D721Med (cell line): Measurements from ENCODE around the gene ZFAND3.

Source experiments
- DNase-seq: peaks from one replicate; pipeline ENCODE4 v3.0.0; 2011; ENCODE audit warnings: low spot score; ENCODE audit not compliant: insufficient read length
- FAIRE-seq: peaks from 2 replicates; lab custom pipeline; 2011; peaks lifted over from hg19 to GRCh38; lab: Jason Lieb, UNC
- TF ChIP-seq, protein P1 (sequence below): IDR thresholded peaks from 2 replicates; pipeline ENCODE4 v1.5.1; 2012; ENCODE audit warnings: mild to moderate bottlenecking, control low read depth; ENCODE audit not compliant: insufficient read depth; ENCODE audit errors: missing control alignments

ZFAND3 gene

GRCh38 chr6:38091613-38092012 is 272.1 kb downstream of the ZFAND3 start:
- FAIRE-seq (peak; percentile 74), DNase-seq (no peak)
- TF ChIP-seq, protein P1, sequence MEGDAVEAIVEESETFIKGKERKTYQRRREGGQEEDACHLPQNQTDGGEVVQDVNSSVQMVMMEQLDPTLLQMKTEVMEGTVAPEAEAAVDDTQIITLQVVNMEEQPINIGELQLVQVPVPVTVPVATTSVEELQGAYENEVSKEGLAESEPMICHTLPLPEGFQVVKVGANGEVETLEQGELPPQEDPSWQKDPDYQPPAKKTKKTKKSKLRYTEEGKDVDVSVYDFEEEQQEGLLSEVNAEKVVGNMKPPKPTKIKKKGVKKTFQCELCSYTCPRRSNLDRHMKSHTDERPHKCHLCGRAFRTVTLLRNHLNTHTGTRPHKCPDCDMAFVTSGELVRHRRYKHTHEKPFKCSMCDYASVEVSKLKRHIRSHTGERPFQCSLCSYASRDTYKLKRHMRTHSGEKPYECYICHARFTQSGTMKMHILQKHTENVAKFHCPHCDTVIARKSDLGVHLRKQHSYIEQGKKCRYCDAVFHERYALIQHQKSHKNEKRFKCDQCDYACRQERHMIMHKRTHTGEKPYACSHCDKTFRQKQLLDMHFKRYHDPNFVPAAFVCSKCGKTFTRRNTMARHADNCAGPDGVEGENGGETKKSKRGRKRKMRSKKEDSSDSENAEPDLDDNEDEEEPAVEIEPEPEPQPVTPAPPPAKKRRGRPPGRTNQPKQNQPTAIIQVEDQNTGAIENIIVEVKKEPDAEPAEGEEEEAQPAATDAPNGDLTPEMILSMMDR = no peak

DNA sequence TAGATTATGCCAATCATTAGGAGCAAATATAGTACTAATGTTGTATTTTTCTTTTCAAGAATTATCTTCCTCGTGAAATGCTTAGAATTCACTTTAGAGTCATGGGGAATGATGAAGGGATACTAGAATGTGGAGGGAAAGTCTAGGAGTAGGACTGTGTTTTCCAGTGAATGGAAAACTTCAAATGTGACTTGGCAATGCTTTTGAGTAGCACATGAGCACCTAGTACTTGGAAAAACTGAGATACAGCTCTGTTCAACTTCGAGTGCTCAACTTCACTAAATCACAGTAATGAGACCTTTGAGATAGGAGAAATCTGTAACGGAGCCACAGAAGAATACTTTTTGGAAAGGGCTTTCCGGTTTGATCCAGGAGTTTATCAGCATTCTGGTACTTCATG is 272.9 kb downstream of the ZFAND3 start:
- FAIRE-seq = no peak

GRCh38 chr6:38092964-38093363 is 273.4 kb downstream of the ZFAND3 start:
- TF ChIP-seq, protein P1 = no peak
- no peak for FAIRE-seq
- DNase-seq = no peak

More for the DNA sequence above, 272.9 kb downstream of the ZFAND3 start:
- DNase-seq = no peak
- TF ChIP-seq, protein P1 = no peak

GRCh38 chr6:38095054-38095453 is 275.5 kb downstream of the ZFAND3 start:
- DNase-seq (no peak), FAIRE-seq (no peak)
- TF ChIP-seq, protein P1 = no peak

DNA sequence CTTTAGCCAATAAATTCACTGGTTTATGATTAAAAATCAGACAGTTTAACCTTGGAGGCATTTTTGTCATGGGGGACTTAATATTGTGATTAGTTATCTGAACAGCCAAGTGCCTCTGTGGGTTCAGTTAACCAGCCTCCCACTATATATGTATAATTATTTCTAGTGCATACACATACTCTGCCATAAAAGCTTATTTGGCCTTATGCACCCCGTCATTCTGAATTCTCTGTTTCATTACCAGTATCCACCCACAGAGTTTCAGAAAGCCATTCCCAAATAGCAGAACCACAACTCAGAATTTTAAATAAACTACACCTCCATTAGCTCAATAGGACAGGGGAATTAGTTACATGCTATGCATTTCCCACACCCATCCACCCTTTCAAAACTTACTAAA is 279.7 kb downstream of the ZFAND3 start:
- DNase-seq (no peak), FAIRE-seq (no peak)
- TF ChIP-seq, protein P1 = no peak

DNA sequence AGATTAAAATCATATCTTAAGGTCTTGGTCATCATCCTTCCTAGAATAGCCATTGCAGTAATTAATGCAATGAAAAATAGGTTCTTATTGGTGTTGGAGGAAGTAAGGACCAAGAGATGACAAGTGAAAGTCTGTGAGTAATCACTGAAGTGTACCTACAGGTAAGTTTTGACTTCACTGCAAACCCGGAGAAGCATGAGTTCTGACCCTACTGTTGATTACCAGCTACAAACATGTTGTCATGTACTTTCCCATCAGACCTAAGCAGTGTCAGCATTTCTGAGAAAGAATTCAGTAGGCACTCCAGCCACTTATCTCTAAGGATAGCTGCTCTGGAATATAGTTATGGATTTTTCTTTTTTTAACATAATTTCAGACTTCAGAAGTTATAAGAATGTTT is 280.9 kb downstream of the ZFAND3 start:
- no peak for DNase-seq
- TF ChIP-seq, protein P1 = no peak
- no peak for FAIRE-seq

DNA sequence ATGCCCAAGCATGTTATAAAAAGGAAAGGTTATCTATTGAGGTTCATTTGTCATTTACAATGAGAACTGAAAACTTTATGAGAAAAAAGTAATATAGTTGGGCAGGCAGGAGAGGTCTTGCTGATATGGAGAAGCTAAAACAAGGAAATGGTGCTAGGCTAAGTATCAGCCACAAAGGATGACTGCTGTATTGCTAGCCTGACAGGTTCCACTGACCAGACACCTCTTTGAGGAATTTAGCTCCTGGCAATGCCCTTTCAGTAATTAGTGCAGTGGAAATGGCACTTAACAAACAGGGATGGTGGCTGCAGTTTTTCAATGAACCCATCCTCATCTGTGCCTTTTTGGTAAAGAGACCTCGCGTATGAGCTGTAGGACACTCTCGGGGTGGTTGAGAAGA is 284.4 kb downstream of the ZFAND3 start:
- DNase-seq (no peak), FAIRE-seq (no peak)
- TF ChIP-seq, protein P1 = no peak
